ENCODE data around the gene PPFIBP2.

GRCh38 chr11:7563281-7563680 lies 49.5 kb downstream of the PPFIBP2 start:
- TF ChIP-seq, protein P1, sequence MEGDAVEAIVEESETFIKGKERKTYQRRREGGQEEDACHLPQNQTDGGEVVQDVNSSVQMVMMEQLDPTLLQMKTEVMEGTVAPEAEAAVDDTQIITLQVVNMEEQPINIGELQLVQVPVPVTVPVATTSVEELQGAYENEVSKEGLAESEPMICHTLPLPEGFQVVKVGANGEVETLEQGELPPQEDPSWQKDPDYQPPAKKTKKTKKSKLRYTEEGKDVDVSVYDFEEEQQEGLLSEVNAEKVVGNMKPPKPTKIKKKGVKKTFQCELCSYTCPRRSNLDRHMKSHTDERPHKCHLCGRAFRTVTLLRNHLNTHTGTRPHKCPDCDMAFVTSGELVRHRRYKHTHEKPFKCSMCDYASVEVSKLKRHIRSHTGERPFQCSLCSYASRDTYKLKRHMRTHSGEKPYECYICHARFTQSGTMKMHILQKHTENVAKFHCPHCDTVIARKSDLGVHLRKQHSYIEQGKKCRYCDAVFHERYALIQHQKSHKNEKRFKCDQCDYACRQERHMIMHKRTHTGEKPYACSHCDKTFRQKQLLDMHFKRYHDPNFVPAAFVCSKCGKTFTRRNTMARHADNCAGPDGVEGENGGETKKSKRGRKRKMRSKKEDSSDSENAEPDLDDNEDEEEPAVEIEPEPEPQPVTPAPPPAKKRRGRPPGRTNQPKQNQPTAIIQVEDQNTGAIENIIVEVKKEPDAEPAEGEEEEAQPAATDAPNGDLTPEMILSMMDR (conservative IDR thresholded peaks at IDR 0.05), result no peak
- TF ChIP-seq ZFX (IDR thresholded peaks at IDR 0.05), result no peak
